ENCODE data around the gene VWA2.

VWA2 gene

DNA sequence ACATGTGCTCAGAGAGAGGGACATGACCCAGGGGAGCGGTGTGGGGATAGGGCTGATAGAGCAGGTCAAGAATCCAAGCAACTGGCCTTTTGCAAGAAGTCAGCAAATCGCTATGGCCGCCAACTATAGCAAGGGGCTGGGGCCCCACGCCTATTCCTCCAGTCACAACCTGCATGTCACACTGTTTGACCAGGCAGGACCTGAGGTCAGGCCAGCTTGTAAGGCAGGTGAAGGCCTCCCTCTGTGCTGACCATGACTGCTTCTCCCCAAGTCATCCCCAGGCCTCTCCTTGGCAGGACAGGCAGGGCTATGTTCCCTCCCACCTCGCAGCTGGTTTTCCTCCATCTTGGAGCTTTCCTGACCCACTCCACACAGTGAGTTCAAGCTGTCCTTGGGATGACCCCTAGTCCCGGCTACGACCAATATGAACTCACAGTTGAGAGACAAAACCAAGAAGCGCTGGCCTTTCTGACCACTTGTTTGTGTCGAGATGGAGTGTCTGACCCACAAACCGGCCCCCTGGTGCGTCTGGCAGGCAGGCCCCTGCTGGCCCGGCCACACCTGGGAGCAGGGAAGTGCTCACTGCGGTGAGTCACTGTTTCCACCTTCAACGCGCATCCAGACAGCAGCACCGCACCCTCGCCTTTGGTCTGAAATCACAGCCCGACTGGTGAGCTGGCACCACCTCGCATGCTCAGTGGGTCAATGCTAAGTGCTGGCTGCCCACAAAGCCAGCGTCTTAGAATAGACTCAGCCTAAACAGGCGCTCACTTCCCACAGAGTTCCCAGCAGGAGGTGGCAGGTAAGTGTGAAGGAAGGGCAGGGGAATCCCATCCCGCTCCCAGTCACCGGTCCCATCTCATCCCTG lies 81.4 kb downstream of the VWA2 start:
- Histone ChIP-seq H3K9me3 (ENCODE audit: control insufficient read depth in 5 of 5, low read length in 5 of 5) (no peaks in the 10 kb centered on the region), H3K27ac (ENCODE audit: low read depth, low read length) (no peak overlapping the region), H3K27me3 (ENCODE audit: control insufficient read depth in 5 of 5, insufficient read depth in 4 of 5, low read length in 5 of 5) (peaks cover 0 to 4% (median 0%) of the 10 kb centered on the region in 5 donors), H3K36me3 (ENCODE audit: control insufficient read depth in 5 of 5, insufficient read depth in 5 of 5, low read length in 5 of 5) (peaks cover 0 to 18% (median 2%) of the 10 kb centered on the region in 5 donors), H3K4me1 (ENCODE audit: control insufficient read depth in 5 of 5, insufficient read depth in 5 of 5, low read length in 5 of 5) (no peaks in the 10 kb centered on the region), H3K9ac (ENCODE audit: low read length in 5 of 5) (no peak overlapping the region), H3K4me3 (ENCODE audit: low read depth in 1 of 5, low read length in 5 of 5) (no peak overlapping the region)

DNA sequence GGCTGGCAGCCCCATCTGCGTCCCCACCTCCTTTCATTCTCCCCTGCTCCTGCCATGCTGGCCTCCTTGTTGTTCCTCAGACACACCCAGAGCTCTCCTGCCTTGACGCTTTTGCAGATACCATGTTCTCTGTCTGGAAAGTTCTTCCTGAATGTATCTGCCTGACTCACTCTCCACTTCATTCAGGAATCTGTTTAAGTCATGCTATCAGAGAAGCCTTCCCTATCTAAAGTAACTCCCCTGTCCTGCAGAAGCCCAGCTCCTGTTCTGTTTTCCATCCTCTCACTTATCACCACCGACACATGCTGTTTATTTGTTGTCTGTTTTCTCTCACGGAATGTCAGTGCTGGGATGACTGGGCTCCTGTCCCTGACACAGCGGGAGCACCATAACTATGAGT lies 83.3 kb downstream of the VWA2 start:
- H3K36me3 ChIP-seq (ENCODE audit: control insufficient read depth in 5 of 5, insufficient read depth in 5 of 5, low read length in 5 of 5) = peaks cover 0 to 19% (median 2%) of the 10 kb centered on the region in 5 donors
- H3K27me3 ChIP-seq (ENCODE audit: control insufficient read depth in 5 of 5, insufficient read depth in 4 of 5, low read length in 5 of 5) = peaks cover 0 to 4% (median 0%) of the 10 kb centered on the region in 5 donors
- no peaks in the 10 kb centered on the region for H3K9me3 ChIP-seq (ENCODE audit: control insufficient read depth in 5 of 5, low read length in 5 of 5)
- no peaks in the 10 kb centered on the region for H3K4me1 ChIP-seq (ENCODE audit: control insufficient read depth in 5 of 5, insufficient read depth in 5 of 5, low read length in 5 of 5)
- no peak overlapping the region for H3K9ac ChIP-seq (ENCODE audit: low read length in 5 of 5)
- H3K4me3 ChIP-seq (ENCODE audit: low read depth in 1 of 5, low read length in 5 of 5) = no peak overlapping the region
- no peak overlapping the region for H3K27ac ChIP-seq (ENCODE audit: low read depth, low read length)

DNA sequence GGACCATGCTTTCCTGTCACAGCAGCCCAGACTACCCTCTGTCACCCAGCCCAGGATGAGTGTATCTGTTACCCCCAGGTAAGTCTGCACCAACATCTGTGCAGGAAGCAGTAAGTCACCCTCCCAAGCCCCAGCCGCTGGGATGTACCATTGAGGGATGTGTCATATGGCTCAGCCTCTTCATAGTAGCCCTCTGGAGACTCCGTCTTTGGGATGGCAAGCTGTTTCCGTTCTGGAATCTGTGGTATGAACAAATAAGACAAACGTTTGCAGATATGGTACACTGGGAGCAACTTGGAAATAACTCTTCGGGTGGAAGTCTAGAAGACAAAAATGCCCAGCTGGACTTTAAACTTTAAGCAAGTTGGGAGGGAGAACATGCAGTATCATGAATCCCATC lies 84.0 kb downstream of the VWA2 start:
- H3K4me3 ChIP-seq (ENCODE audit: low read depth in 1 of 5, low read length in 5 of 5) = no peak overlapping the region
- no peak overlapping the region for H3K9ac ChIP-seq (ENCODE audit: low read length in 5 of 5)
- peaks cover 0 to 4% (median 0%) of the 10 kb centered on the region in 5 donors for H3K27me3 ChIP-seq (ENCODE audit: control insufficient read depth in 5 of 5, insufficient read depth in 4 of 5, low read length in 5 of 5)
- H3K9me3 ChIP-seq (ENCODE audit: control insufficient read depth in 5 of 5, low read length in 5 of 5) = no peaks in the 10 kb centered on the region
- H3K27ac ChIP-seq (ENCODE audit: low read depth, low read length) = no peak overlapping the region
- peaks cover 0 to 19% (median 2%) of the 10 kb centered on the region in 5 donors for H3K36me3 ChIP-seq (ENCODE audit: control insufficient read depth in 5 of 5, insufficient read depth in 5 of 5, low read length in 5 of 5)
- H3K4me1 ChIP-seq (ENCODE audit: control insufficient read depth in 5 of 5, insufficient read depth in 5 of 5, low read length in 5 of 5) = no peaks in the 10 kb centered on the region

DNA sequence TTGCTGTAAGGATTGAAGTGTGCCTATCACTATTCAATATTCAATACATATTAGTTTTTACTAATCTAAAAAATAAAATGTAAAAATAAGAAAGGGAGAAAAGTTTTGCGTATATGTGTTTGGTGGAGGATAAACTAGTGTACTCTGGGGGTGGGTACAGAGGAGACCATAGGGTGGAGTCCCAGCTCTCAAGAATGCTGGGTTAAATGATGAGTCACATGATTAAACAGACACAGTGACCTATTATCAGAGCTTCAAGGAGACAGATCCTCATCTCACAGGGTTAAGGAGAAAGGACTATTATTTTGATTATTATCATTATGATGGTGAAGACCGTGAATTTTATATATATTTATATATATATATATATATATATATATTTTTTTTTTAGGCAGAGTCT lies 87.7 kb downstream of the VWA2 start:
- Histone ChIP-seq H3K4me3 (ENCODE audit: low read depth in 1 of 5, low read length in 5 of 5) (no peak overlapping the region), H3K4me1 (ENCODE audit: control insufficient read depth in 5 of 5, insufficient read depth in 5 of 5, low read length in 5 of 5) (peaks cover 0 to 6% (median 3%) of the 10 kb centered on the region in 5 donors), H3K9me3 (ENCODE audit: control insufficient read depth in 5 of 5, low read length in 5 of 5) (no peaks in the 10 kb centered on the region), H3K9ac (ENCODE audit: low read length in 5 of 5) (no peak overlapping the region), H3K27ac (ENCODE audit: low read depth, low read length) (no peak overlapping the region), H3K27me3 (ENCODE audit: control insufficient read depth in 5 of 5, insufficient read depth in 4 of 5, low read length in 5 of 5) (peaks cover 0 to 7% (median 0%) of the 10 kb centered on the region in 5 donors), H3K36me3 (ENCODE audit: control insufficient read depth in 5 of 5, insufficient read depth in 5 of 5, low read length in 5 of 5) (peaks cover 0 to 12% (median 0%) of the 10 kb centered on the region in 5 donors)

DNA sequence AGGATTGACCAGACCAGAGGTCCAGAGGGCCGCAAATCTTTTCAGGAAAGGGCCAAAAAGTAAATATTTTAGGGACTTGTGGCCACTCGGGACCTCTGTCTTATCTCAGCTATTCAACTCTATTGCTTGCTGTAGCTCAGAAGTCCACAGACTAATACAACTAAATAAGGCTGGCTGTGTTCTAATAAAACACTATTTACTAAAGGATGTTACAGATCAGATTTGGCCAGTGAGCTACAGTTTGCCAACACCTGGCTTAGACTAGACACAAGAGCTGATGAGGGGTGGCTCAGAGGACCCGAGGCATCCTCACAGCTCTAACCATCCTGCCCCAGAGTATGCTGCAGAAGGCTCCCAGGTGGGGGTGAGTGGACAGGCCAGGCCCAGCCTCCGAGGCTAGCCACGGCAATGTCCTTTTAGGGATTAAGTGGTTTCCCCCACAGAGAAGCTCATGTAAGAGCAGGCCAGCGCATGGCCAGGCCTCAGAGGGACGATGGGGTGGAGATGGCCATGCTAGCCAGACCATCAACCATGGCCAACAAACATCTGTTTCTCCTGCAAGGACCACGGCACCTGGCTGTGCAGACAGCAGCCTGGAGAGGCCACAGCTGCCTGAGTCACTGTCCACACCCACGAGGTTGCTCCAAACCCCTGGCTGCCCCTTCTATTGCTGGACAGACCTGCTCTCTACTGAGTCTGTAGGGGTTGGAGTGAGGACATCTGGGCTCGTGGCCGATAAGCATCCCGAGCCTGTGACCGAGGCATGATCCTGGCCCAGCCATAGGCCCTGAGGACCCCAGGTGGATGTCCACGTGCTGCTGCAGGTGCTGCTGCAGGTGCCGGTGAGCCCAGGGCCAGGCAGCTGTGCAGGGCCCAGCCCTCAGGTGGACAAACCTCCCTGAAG lies 88.7 kb downstream of the VWA2 start:
- Histone ChIP-seq H3K9me3 (ENCODE audit: control insufficient read depth in 5 of 5, low read length in 5 of 5) (no peaks in the 10 kb centered on the region), H3K36me3 (ENCODE audit: control insufficient read depth in 5 of 5, insufficient read depth in 5 of 5, low read length in 5 of 5) (peaks cover 0 to 7% (median 0%) of the 10 kb centered on the region in 5 donors), H3K4me3 (ENCODE audit: low read depth in 1 of 5, low read length in 5 of 5) (no peak overlapping the region), H3K27ac (ENCODE audit: low read depth, low read length) (no peak overlapping the region), H3K4me1 (ENCODE audit: control insufficient read depth in 5 of 5, insufficient read depth in 5 of 5, low read length in 5 of 5) (peaks cover 2 to 10% (median 6%) of the 10 kb centered on the region in 5 donors), H3K27me3 (ENCODE audit: control insufficient read depth in 5 of 5, insufficient read depth in 4 of 5, low read length in 5 of 5) (peaks cover 0 to 7% (median 0%) of the 10 kb centered on the region in 5 donors), H3K9ac (ENCODE audit: low read length in 5 of 5) (no peak overlapping the region)

DNA sequence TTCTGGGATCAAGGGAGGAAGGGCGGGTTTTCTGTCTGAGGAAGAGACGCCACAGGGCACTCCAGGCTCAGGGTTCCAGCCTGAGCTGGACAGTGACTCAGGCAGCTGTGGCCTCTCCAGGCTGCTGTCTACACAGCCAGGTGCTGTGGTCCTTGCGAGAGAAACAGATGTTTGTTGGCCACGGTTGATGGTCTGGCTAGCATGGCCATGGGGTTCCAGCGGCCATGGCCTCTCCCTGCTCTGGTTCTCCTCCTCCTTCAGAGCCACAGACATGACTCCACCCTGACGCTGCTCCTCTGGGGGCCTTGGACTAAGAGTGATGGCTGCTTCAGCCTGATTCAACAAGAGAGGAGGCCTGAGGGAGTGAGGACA lies 89.4 kb downstream of the VWA2 start:
- Histone ChIP-seq H3K4me1 (ENCODE audit: control insufficient read depth in 5 of 5, insufficient read depth in 5 of 5, low read length in 5 of 5) (peaks cover 2 to 16% (median 6%) of the 10 kb centered on the region in 5 donors), H3K36me3 (ENCODE audit: control insufficient read depth in 5 of 5, insufficient read depth in 5 of 5, low read length in 5 of 5) (peaks cover 0 to 7% (median 0%) of the 10 kb centered on the region in 5 donors), H3K27me3 (ENCODE audit: control insufficient read depth in 5 of 5, insufficient read depth in 4 of 5, low read length in 5 of 5) (peaks cover 0 to 7% (median 0%) of the 10 kb centered on the region in 5 donors), H3K9me3 (ENCODE audit: control insufficient read depth in 5 of 5, low read length in 5 of 5) (no peaks in the 10 kb centered on the region), H3K27ac (ENCODE audit: low read depth, low read length) (no peak overlapping the region), H3K9ac (ENCODE audit: low read length in 5 of 5) (no peak overlapping the region), H3K4me3 (ENCODE audit: low read depth in 1 of 5, low read length in 5 of 5) (no peak overlapping the region)

DNA sequence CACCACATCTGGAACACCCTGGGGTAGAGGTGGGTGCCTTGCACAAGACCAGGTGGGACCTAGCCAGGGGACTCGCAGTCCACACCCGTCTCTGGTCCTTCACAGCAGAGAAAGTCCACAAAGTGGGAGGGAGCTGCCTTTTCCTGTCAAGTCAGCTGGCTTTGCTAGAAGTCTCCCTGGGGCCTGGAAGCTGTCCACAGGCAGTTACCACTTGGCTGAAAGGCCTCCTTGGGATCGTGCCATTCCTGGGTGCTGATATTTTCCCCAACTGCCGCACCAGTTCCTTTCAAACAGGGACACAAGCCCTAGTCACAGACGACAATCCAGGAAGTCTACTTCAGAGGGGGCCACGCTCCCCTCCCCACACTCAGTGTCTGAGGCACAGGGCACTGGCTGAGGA lies 89.8 kb downstream of the VWA2 start:
- Histone ChIP-seq H3K9ac (ENCODE audit: low read length in 5 of 5) (no peak overlapping the region), H3K4me3 (ENCODE audit: low read depth in 1 of 5, low read length in 5 of 5) (no peak overlapping the region)

DNA sequence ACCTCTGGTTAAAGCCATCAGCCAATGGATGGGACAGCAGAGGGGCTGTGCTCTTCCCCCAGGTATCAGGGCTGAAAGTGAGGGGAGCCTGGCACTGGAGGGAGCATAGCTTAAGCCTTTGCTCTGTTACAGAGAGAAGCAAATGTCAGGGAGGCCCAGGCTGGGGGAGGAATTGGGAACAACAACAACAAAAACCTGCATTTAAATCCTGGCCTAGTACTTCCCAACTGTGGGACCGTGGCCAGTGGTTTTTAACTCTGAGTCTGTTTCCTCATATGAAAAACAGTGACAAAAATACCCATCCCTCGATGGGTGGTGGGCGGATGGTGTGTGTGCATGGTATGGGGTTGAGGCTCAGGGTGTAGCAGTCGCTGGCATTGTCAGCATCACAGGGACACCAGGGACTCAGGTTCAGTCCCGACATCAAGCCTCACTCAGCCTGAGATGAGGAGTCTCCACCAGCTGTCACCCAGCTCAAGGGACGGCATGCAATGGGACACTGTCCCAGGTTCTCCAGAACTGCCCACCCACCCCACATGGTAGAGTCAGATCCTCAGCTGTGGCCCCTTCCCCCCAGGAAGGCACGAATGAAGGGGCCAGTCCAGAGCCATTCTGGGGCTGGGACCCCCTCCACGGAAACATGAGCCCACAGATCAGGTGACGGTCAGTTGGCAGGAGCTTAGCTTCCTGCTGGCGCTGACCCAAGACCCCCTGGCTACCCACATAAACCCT lies 90.7 kb downstream of the VWA2 start:
- Histone ChIP-seq H3K9me3 (ENCODE audit: control insufficient read depth in 5 of 5, low read length in 5 of 5) (no peaks in the 10 kb centered on the region), H3K27me3 (ENCODE audit: control insufficient read depth in 5 of 5, insufficient read depth in 4 of 5, low read length in 5 of 5) (peaks cover 0 to 10% (median 0%) of the 10 kb centered on the region in 5 donors), H3K4me3 (ENCODE audit: low read depth in 1 of 5, low read length in 5 of 5) (no peak overlapping the region), H3K36me3 (ENCODE audit: control insufficient read depth in 5 of 5, insufficient read depth in 5 of 5, low read length in 5 of 5) (peaks cover 0 to 4% (median 0%) of the 10 kb centered on the region in 5 donors), H3K9ac (ENCODE audit: low read length in 5 of 5) (no peak overlapping the region), H3K27ac (ENCODE audit: low read depth, low read length) (no peak overlapping the region), H3K4me1 (ENCODE audit: control insufficient read depth in 5 of 5, insufficient read depth in 5 of 5, low read length in 5 of 5) (peaks cover 2 to 16% (median 6%) of the 10 kb centered on the region in 5 donors)

More for the DNA sequence above, 89.8 kb downstream of the VWA2 start:
- Histone ChIP-seq H3K9me3 (ENCODE audit: control insufficient read depth in 5 of 5, low read length in 5 of 5) (no peaks in the 10 kb centered on the region), H3K4me1 (ENCODE audit: control insufficient read depth in 5 of 5, insufficient read depth in 5 of 5, low read length in 5 of 5) (peaks cover 2 to 16% (median 6%) of the 10 kb centered on the region in 5 donors), H3K36me3 (ENCODE audit: control insufficient read depth in 5 of 5, insufficient read depth in 5 of 5, low read length in 5 of 5) (peaks cover 0 to 7% (median 0%) of the 10 kb centered on the region in 5 donors), H3K27ac (ENCODE audit: low read depth, low read length) (no peak overlapping the region), H3K27me3 (ENCODE audit: control insufficient read depth in 5 of 5, insufficient read depth in 4 of 5, low read length in 5 of 5) (peaks cover 0 to 7% (median 0%) of the 10 kb centered on the region in 5 donors)

DNA sequence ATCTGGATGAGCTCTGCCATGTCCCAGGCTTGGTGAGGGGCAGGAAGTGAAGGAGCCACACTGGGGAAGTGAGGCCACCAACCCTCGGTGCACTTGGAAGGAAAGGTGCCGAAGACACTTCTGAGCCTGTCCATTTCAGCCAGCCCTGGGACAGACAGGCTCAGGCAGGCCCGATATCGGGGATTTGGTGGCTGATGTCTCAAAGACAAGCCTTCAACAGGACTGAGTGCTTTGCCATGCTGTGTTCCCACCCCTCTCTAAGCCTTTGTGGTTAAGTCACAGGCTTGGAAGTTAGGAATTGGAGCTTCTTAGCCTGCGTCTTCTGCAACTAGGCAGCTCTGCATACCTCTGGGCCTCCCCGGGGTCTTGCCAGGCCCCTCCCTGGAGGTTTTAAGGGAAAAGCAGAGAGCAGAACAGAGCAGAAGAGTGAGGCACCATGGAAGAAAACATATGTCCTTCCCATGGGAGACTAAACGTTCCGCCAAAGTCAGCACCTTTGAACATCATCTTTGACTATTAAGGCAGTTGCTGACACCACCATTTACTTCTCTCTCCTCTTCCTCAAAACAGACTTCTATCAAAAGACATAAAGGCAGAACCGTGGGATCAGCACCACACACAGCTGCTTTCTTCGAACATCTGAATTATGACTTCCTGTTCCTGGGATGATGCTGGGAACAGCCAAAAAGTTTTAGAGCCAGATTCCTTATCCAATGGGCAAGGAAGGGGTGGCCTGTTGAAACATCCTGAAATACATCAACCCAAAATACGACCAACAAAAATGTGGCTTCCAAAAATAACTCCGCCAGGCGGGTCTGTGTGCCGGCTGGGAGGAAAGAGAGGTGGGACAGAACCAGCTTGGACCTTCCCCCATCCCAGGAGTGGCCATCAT lies 93.5 kb downstream of the VWA2 start:
- peaks cover 2 to 16% (median 6%) of the 10 kb centered on the region in 5 donors for H3K4me1 ChIP-seq (ENCODE audit: control insufficient read depth in 5 of 5, insufficient read depth in 5 of 5, low read length in 5 of 5)
- H3K36me3 ChIP-seq (ENCODE audit: control insufficient read depth in 5 of 5, insufficient read depth in 5 of 5, low read length in 5 of 5) = peaks cover 0 to 7% (median 0%) of the 10 kb centered on the region in 5 donors
- peaks cover 0 to 6% (median 0%) of the 10 kb centered on the region in 5 donors for H3K27me3 ChIP-seq (ENCODE audit: control insufficient read depth in 5 of 5, insufficient read depth in 4 of 5, low read length in 5 of 5)
- no peak overlapping the region for H3K4me3 ChIP-seq (ENCODE audit: low read depth in 1 of 5, low read length in 5 of 5)
- no peaks in the 10 kb centered on the region for H3K9me3 ChIP-seq (ENCODE audit: control insufficient read depth in 5 of 5, low read length in 5 of 5)
- no peak overlapping the region for H3K9ac ChIP-seq (ENCODE audit: low read length in 5 of 5)
- no peak overlapping the region for H3K27ac ChIP-seq (ENCODE audit: low read depth, low read length)
